DOHH2 (cell line): ENCODE data around the gene TGFBR3.

Experiments used
- CTCF ChIP-seq: fragments of 200-600 bp; sonication (generic); IDR thresholded peaks from one replicate; pipeline ENCODE4 v1.5.1; 2014; ENCODE audit warnings: antibody characterized with exemption, mild to moderate bottlenecking, low read depth, low read length; ENCODE audit not compliant: poor library complexity, severe bottlenecking
- EZH2phosphoT487 ChIP-seq: fragments of 200-600 bp; sonication (generic); IDR thresholded peaks from 2 replicates; pipeline ENCODE4 v1.6.1; 2017; ENCODE audit warnings: borderline replicate concordance, mild to moderate bottlenecking, antibody characterized with exemption, low read length, moderate library complexity, mixed read lengths

- TF ChIP-seq CTCF = no peak
- no peak for TF ChIP-seq EZH2phosphoT487
These were observed 224.8 kb downstream of the TGFBR3 start for GRCh38 chr1:91661121-91661520.
